Measurements from ENCODE around the gene TRIM65. TPM values are rescaled to one million over a fixed set of nuclear protein-coding genes. Genes with fewer than 3 reads are reported as not detected.

The TRIM65 gene
- total RNA-seq, 1 experiment from 2014 or later: 23.1 TPM

GRCh38 chr17:75902406-75902805, 5.7 kb upstream of the TRIM65 start:
- H3K36me3 ChIP-seq (ENCODE audit: control insufficient read depth, insufficient read depth, low read length): peaks cover 4% of the 10 kb centered on the region; the same call in 1 of the 2 replicates
- no TSS peak for BruUV-seq (replicated peaks)
- intact Hi-C loops (cut with micrococcal nuclease; ENCODE audit: unreplicated experiment): no loop called here

DNA sequence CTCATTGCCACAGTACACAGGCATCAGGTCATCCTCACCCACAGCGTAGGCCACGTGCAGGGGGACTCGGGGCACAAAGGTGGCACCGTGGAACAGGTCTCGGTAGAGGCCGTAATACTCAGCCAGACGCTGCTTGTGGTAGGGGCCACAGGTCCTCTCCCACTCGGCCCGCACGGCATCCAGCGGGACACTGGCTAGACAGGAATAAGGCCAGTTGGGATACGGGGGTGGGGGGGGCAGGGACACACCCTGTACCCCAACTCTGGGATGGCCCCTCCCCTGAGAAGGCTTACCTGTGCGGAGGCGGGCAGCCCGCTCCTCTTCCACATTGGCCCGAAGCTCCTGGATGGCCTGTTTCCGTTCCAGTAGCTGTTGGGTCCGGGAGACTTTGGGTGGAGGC, 5.0 kb upstream of the TRIM65 start:
- no peaks in the 10 kb centered on the region for H3K4me1 Mint-ChIP-seq (ENCODE audit: low read depth, unreplicated experiment)
- H3K4me1 ChIP-seq: peaks cover 17% of the 10 kb centered on the region
- CTCF ChIA-PET: no interaction called here
- DNase-seq: no peak
- no peak overlapping the region for H3K27ac Mint-ChIP-seq (ENCODE audit: unreplicated experiment)
- peaks cover 70% of the 10 kb centered on the region for H3K36me3 Mint-ChIP-seq (ENCODE audit: insufficient read depth, unreplicated experiment)
- peaks cover 4% of the 10 kb centered on the region; the same call in 1 of the 2 replicates for H3K36me3 ChIP-seq (ENCODE audit: control insufficient read depth, insufficient read depth, low read length)
- no peak overlapping the region for H3K4me3 ChIP-seq (ENCODE audit: low read depth, low read length)
- intact Hi-C loops (cut with micrococcal nuclease; ENCODE audit: unreplicated experiment): no loop called here
- TF ChIP-seq, protein P1, sequence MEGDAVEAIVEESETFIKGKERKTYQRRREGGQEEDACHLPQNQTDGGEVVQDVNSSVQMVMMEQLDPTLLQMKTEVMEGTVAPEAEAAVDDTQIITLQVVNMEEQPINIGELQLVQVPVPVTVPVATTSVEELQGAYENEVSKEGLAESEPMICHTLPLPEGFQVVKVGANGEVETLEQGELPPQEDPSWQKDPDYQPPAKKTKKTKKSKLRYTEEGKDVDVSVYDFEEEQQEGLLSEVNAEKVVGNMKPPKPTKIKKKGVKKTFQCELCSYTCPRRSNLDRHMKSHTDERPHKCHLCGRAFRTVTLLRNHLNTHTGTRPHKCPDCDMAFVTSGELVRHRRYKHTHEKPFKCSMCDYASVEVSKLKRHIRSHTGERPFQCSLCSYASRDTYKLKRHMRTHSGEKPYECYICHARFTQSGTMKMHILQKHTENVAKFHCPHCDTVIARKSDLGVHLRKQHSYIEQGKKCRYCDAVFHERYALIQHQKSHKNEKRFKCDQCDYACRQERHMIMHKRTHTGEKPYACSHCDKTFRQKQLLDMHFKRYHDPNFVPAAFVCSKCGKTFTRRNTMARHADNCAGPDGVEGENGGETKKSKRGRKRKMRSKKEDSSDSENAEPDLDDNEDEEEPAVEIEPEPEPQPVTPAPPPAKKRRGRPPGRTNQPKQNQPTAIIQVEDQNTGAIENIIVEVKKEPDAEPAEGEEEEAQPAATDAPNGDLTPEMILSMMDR (IDR thresholded peaks at IDR 0.05; ENCODE audit: insufficient read depth in 1 of 2, low read depth in 1 of 2, low read length in 1 of 2, severe bottlenecking in 1 of 2, unreplicated experiment in 1 of 2): no peak
- H3K9me3 ChIP-seq: no peaks in the 10 kb centered on the region
- no peaks in the 10 kb centered on the region for H3K9me3 Mint-ChIP-seq (ENCODE audit: unreplicated experiment)
- POLR2A ChIA-PET: no interaction called here
- H3K27me3 Mint-ChIP-seq (ENCODE audit: insufficient read depth, unreplicated experiment): no peaks in the 10 kb centered on the region
- H3K4me3 Mint-ChIP-seq (ENCODE audit: unreplicated experiment): no peak overlapping the region
- H3K27me3 ChIP-seq (replicated peaks; ENCODE audit: control insufficient read depth, insufficient read depth, low read length): no peaks in the 10 kb centered on the region
- no TSS peak for BruUV-seq (replicated peaks)

More at GRCh38 chr17:75902406-75902805, 5.7 kb upstream of the TRIM65 start:
- Mint-ChIP-seq H3K36me3 (ENCODE audit: insufficient read depth, unreplicated experiment) (peaks cover 64% of the 10 kb centered on the region), H3K27me3 (ENCODE audit: insufficient read depth, unreplicated experiment) (no peaks in the 10 kb centered on the region), H3K9me3 (ENCODE audit: unreplicated experiment) (no peaks in the 10 kb centered on the region), H3K4me1 (ENCODE audit: low read depth, unreplicated experiment) (no peaks in the 10 kb centered on the region), H3K4me3 (ENCODE audit: unreplicated experiment) (no peak overlapping the region), H3K27ac (ENCODE audit: unreplicated experiment) (no peak overlapping the region)
- CTCF ChIA-PET: no interaction called here
- POLR2A ChIA-PET: no interaction called here
- Histone ChIP-seq H3K4me3 (ENCODE audit: low read depth, low read length) (no peak overlapping the region), H3K4me1 (peaks cover 12% of the 10 kb centered on the region), H3K9me3 (no peaks in the 10 kb centered on the region), H3K27me3 (replicated peaks; ENCODE audit: control insufficient read depth, insufficient read depth, low read length) (no peaks in the 10 kb centered on the region)
- DNase-seq: no peak
- TF ChIP-seq, protein P1 (IDR thresholded peaks at IDR 0.05; ENCODE audit: insufficient read depth in 1 of 2, low read depth in 1 of 2, low read length in 1 of 2, severe bottlenecking in 1 of 2, unreplicated experiment in 1 of 2): no peak

- ChIA-PET CTCF (no interaction called here), POLR2A (no interaction called here)
- Mint-ChIP-seq H3K36me3 (ENCODE audit: insufficient read depth, unreplicated experiment) (peaks cover 72% of the 10 kb centered on the region), H3K4me3 (ENCODE audit: unreplicated experiment) (no peak overlapping the region), H3K9me3 (ENCODE audit: unreplicated experiment) (no peaks in the 10 kb centered on the region), H3K27ac (ENCODE audit: unreplicated experiment) (no peak overlapping the region), H3K27me3 (ENCODE audit: insufficient read depth, unreplicated experiment) (no peaks in the 10 kb centered on the region), H3K4me1 (ENCODE audit: low read depth, unreplicated experiment) (no peaks in the 10 kb centered on the region)
- BruUV-seq (replicated peaks): no TSS peak
- Histone ChIP-seq H3K36me3 (ENCODE audit: control insufficient read depth, insufficient read depth, low read length) (peaks cover 4% of the 10 kb centered on the region; the same call in 1 of the 2 replicates), H3K4me3 (ENCODE audit: low read depth, low read length) (no peak overlapping the region), H3K27me3 (replicated peaks; ENCODE audit: control insufficient read depth, insufficient read depth, low read length) (no peaks in the 10 kb centered on the region), H3K4me1 (peaks cover 14% of the 10 kb centered on the region), H3K9me3 (no peaks in the 10 kb centered on the region)
- TF ChIP-seq, protein P1 (IDR thresholded peaks at IDR 0.05; ENCODE audit: insufficient read depth in 1 of 2, low read depth in 1 of 2, low read length in 1 of 2, severe bottlenecking in 1 of 2, unreplicated experiment in 1 of 2): no peak
- intact Hi-C loops (cut with micrococcal nuclease; ENCODE audit: unreplicated experiment): no loop called here
- DNase-seq: no peak
Measured at GRCh38 chr17:75900691-75901533, 4.2 kb upstream of the TRIM65 start.
